ENCODE measurements around the gene EPS8. TPM values are rescaled to one million over a fixed set of nuclear protein-coding genes. Genes with fewer than 3 reads are reported as not detected.
A peak's percentile ranks its signal among the peaks of the same experiment; 100 is the strongest.

EPS8 gene
- total RNA-seq, 4 donors from 2014 or later, result 39.0 to 85.2 (median 57.7) TPM

- Histone ChIP-seq H3K27me3 (no peaks in the 10 kb centered on the region), H3K27ac (peak overlapping the region; percentile 57 to 95 (median 90)), H3K4me3 (peak overlapping the region; percentile 83), H3K9me3 (no peaks in the 10 kb centered on the region), H3K36me3 (no peaks in the 10 kb centered on the region), H3K4me1 (peaks cover 0 to 26% (median 0%) of the 10 kb centered on the region in 3 donors)
- 0 to 1% methylated on average over 19 to 22 of the region's 64 CpGs for WGBS, 2 donors (ENCODE audit: low coverage in 1 of 2)
- peak; percentile 27 for ATAC-seq
- no peak for TF ChIP-seq EP300 (IDR thresholded peaks at IDR 0.05)
- TF ChIP-seq POLR2AphosphoS5 (IDR thresholded peaks at IDR 0.05), result no peak
- TF ChIP-seq CTCF (IDR thresholded peaks at IDR 0.05), result peak in 1 of 4 experiments; percentile 11
- TF ChIP-seq POLR2A (IDR thresholded peaks at IDR 0.05), result no peak
Measured at GRCh38 chr12:15788233-15789219, 662 bp downstream of the EPS8 start.

GRCh38 chr12:15787778-15788177, 1.4 kb downstream of the EPS8 start:
- H3K4me3 ChIP-seq, result peak overlapping the region; percentile 83
- H3K27me3 ChIP-seq, result no peaks in the 10 kb centered on the region
- H3K4me1 ChIP-seq, result peaks cover 0 to 26% (median 0%) of the 10 kb centered on the region in 3 donors
- no peaks in the 10 kb centered on the region for H3K36me3 ChIP-seq
- ATAC-seq, result no peak
- 50 to 65% methylated on average over 4 of the region's 4 CpGs for WGBS, 2 donors (ENCODE audit: low coverage in 1 of 2)
- TF ChIP-seq POLR2A (IDR thresholded peaks at IDR 0.05) (no peak), CTCF (IDR thresholded peaks at IDR 0.05) (no peak), EP300 (IDR thresholded peaks at IDR 0.05) (no peak), POLR2AphosphoS5 (IDR thresholded peaks at IDR 0.05) (no peak)
- H3K27ac ChIP-seq, result peak overlapping the region; percentile 57 to 95 (median 90)
- no peaks in the 10 kb centered on the region for H3K9me3 ChIP-seq

- 64 to 68% methylated on average over 2 of the region's 2 CpGs for WGBS, 2 donors (ENCODE audit: low coverage in 1 of 2)
- Histone ChIP-seq H3K27ac (no peak overlapping the region), H3K4me3 (peak overlapping the region in 1 of 2 donors; percentile 83), H3K4me1 (peaks cover 0 to 26% (median 0%) of the 10 kb centered on the region in 3 donors), H3K9me3 (no peaks in the 10 kb centered on the region), H3K36me3 (no peaks in the 10 kb centered on the region), H3K27me3 (no peaks in the 10 kb centered on the region)
- TF ChIP-seq POLR2AphosphoS5 (IDR thresholded peaks at IDR 0.05) (no peak), POLR2A (IDR thresholded peaks at IDR 0.05) (no peak), EP300 (IDR thresholded peaks at IDR 0.05) (no peak), CTCF (IDR thresholded peaks at IDR 0.05) (no peak)
- ATAC-seq, result no peak
Measured at GRCh38 chr12:15786772-15787171, 2.4 kb downstream of the EPS8 start.

GRCh38 chr12:15783288-15783687, 5.9 kb downstream of the EPS8 start:
- no peak overlapping the region for H3K27ac ChIP-seq
- H3K36me3 ChIP-seq, result no peaks in the 10 kb centered on the region
- 50 to 90% methylated on average over 1 of the region's 1 CpG for WGBS, 2 donors (ENCODE audit: low coverage in 1 of 2)
- H3K9me3 ChIP-seq, result no peaks in the 10 kb centered on the region
- TF ChIP-seq CTCF (IDR thresholded peaks at IDR 0.05) (no peak), POLR2A (IDR thresholded peaks at IDR 0.05) (no peak), POLR2AphosphoS5 (IDR thresholded peaks at IDR 0.05) (no peak), EP300 (IDR thresholded peaks at IDR 0.05) (no peak)
- H3K4me3 ChIP-seq, result no peak overlapping the region
- ATAC-seq, result no peak
- no peaks in the 10 kb centered on the region for H3K27me3 ChIP-seq
- peaks cover 0 to 15% (median 0%) of the 10 kb centered on the region in 3 donors for H3K4me1 ChIP-seq

Measured in gastroesophageal sphincter (tissue), 4 donors.